HepG2 (cell line): ENCODE data around the gene STRA6. TPM values are rescaled to one million over a fixed set of nuclear protein-coding genes. Genes with fewer than 3 reads are reported as not detected.

Source experiments
- ATAC-seq: fragments of 200-7000 bp; cut with Tn5 transposase; 3 replicates; pipeline ENCODE4 v1.9.1; 2020; ENCODE audit warnings: mild to moderate bottlenecking, moderate library complexity
- BruUV-seq: library from RNA; stranded (reverse); fragments of 400-500 nt; replicated peaks from 2 replicates; lab custom pipeline; 2021; lab: Mats Ljungman, UMichigan
- CTCF ChIA-PET: fragments of 300-600 bp; formaldehyde crosslinking; extraction: SDS; loops from one replicate; lab custom pipeline; 2021; ENCODE audit warnings: low total read pairs, inconsistent platforms, low intra/inter-chr PET ratio; lab: Yijun Ruan, JAX
- POLR2A ChIA-PET: fragments of 350-600 bp; sonication (Branson Sonifier 250); formaldehyde crosslinking; loops from one replicate; lab custom pipeline; 2020; ENCODE audit warnings: antibody characterized with exemption, inconsistent platforms; lab: Yijun Ruan, JAX
- DNase-seq: peaks from one replicate; pipeline ENCODE4 v3.0.0-alpha.2; 2015; ENCODE audit warnings: low spot score
- FAIRE-seq: peaks from 3 replicates; lab custom pipeline; 2011; peaks lifted over from hg19 to GRCh38; lab: Jason Lieb, UNC
- H2AFZ ChIP-seq: one replicate; pipeline ENCODE4 v1.6.1; 2011; ENCODE audit warnings: low read length, inconsistent platforms
- H3K27ac ChIP-seq: fragments of 300-600 bp; 3 replicates; pipeline ENCODE4 v1.8.0; 2011; ENCODE audit warnings: mixed run types, mild to moderate bottlenecking, mixed read lengths, low read length, inconsistent platforms; ENCODE audit not compliant: insufficient read depth; ENCODE audit errors: extremely low read length
- H3K27me3 ChIP-seq, 2 experiments: fragments of 200-600 bp in 1 of 2; 2 replicates in 1 of 2; 3 replicates in 1 of 2; pipeline versions ENCODE4 v1.6.0 to v1.8.0; 2011; ENCODE audit warnings: low read length in 2 of 2, mild to moderate bottlenecking in 2 of 2, moderate library complexity in 2 of 2, inconsistent platforms in 1 of 2; ENCODE audit not compliant: insufficient read depth in 2 of 2, control insufficient read depth in 1 of 2
- H3K36me3 ChIP-seq, 2 experiments: fragments of 200-600 bp in 1 of 2; replicated peaks in 1 of 2; 2 replicates in 1 of 2; 3 replicates in 1 of 2; pipeline versions ENCODE4 v1.5.1 to v1.8.0; 2011; ENCODE audit warnings: low read length in 2 of 2, inconsistent platforms in 1 of 2; ENCODE audit not compliant: insufficient read depth in 2 of 2, control insufficient read depth in 1 of 2
- H3K4me1 ChIP-seq: 2 replicates; pipeline ENCODE4 v1.5.1; 2012; ENCODE audit warnings: low read length, inconsistent platforms; ENCODE audit not compliant: insufficient read depth
- H3K4me2 ChIP-seq: 2 replicates; pipeline ENCODE4 v1.6.0; 2011; ENCODE audit warnings: low read depth, low read length, inconsistent platforms
- H3K4me3 ChIP-seq, 3 experiments: fragments of 200-600 bp in 1 of 3; sonication (generic), shearing (Covaris generic) in 1 of 3; replicated peaks in 1 of 3; 2 replicates each; pipeline ENCODE4 v1.5.1; 2011 to 2016; ENCODE audit warnings: low read length in 3 of 3, inconsistent platforms in 2 of 3, low read depth in 2 of 3, mild to moderate bottlenecking in 2 of 3, control low read depth in 1 of 3, mixed read lengths in 1 of 3; ENCODE audit not compliant: insufficient read depth in 1 of 3
- H3K79me2 ChIP-seq: one replicate; pipeline ENCODE4 v1.6.1; 2011; ENCODE audit warnings: low read length, inconsistent platforms; ENCODE audit not compliant: insufficient read depth
- H3K9ac ChIP-seq: 2 replicates; pipeline ENCODE4 v1.6.0; 2011; ENCODE audit warnings: mild to moderate bottlenecking, low read depth, low read length, inconsistent platforms; ENCODE audit not compliant: insufficient read depth
- H3K9me3 ChIP-seq: 2 replicates; pipeline ENCODE4 v1.5.1; 2012; ENCODE audit warnings: mild to moderate bottlenecking, low read length
- H4K20me1 ChIP-seq: 2 replicates; pipeline ENCODE4 v1.6.0; 2011; ENCODE audit warnings: inconsistent platforms, mild to moderate bottlenecking, low read length, moderate library complexity; ENCODE audit not compliant: insufficient read depth
- BCL6 ChIP-seq: IDR thresholded peaks from 2 replicates; pipeline ENCODE4 v1.6.1; 2016; ENCODE audit warnings: missing genetic modification reagents, missing compliant biosample characterization
- DMAP1 ChIP-seq: IDR thresholded peaks from 2 replicates; pipeline ENCODE4 v1.6.1; 2016
- GZF1 ChIP-seq: sonication (generic); formaldehyde crosslinking; IDR thresholded peaks from 2 replicates; pipeline ENCODE4 v1.5.1; 2020; ENCODE audit warnings: mild to moderate bottlenecking, missing genetic modification reagents
- KLF12 ChIP-seq: sonication (generic); formaldehyde crosslinking; IDR thresholded peaks from 2 replicates; pipeline ENCODE4 v1.4.0; 2020; ENCODE audit warnings: missing genetic modification reagents, borderline replicate concordance
- SMAD3 ChIP-seq: sonication (generic); formaldehyde crosslinking; IDR thresholded peaks from 2 replicates; pipeline ENCODE4 v1.4.0; 2020; ENCODE audit warnings: missing genetic modification reagents
- ZMYM3 ChIP-seq: sonication (generic); formaldehyde crosslinking; IDR thresholded peaks from 2 replicates; pipeline ENCODE4 v1.5.1; 2020; ENCODE audit warnings: mild to moderate bottlenecking, missing genetic modification reagents
- ZSCAN31 ChIP-seq: sonication (generic); formaldehyde crosslinking; IDR thresholded peaks from 2 replicates; pipeline ENCODE4 v1.5.0; 2020; ENCODE audit warnings: low read depth, mild to moderate bottlenecking, missing genetic modification reagents
- WGBS: methylation state at CpG from one replicate; pipeline ENCODE4 v1.1.6; 2017; ENCODE audit warnings: low lambda C conversion rate; 5-methylcytosine and 5-hydroxymethylcytosine counted together
- in situ Hi-C: cut with HindIII; loops from 2 replicates; pipeline ENCODE4 v1.10.0; 2017; ENCODE audit warnings: low pct_unique_long_range_greater_than_20kb; ENCODE audit not compliant: extremely low pct_ligation_motif_present
- intact Hi-C: fragments of 100-400 bp; cut with micrococcal nuclease; formaldehyde crosslinking; loops from one replicate; pipeline ENCODE4 v1.10.0; 2022; ENCODE audit not compliant: unreplicated experiment
- polyA plus RNA-seq, 8 experiments: library from polyadenylated mRNA; depleted of rRNA in 3 of 8; stranded (reverse) in 7 of 8; unstranded in 1 of 8; fragments of >200 nt; fragmentation: Illumina TruSeq in 4 of 8; extraction: Trizol in 4 of 8; gene quantifications; 2 replicates each; pipeline versions ENCODE4 v1.2.1 to v1.2.3, GENCODE V29; 2011 to 2016; ENCODE audit warnings: low read depth in 4 of 8, missing spikeins in 1 of 8, mixed read lengths in 1 of 8; ENCODE audit not compliant: insufficient read depth in 1 of 8
- total RNA-seq, 5 experiments: library from RNA; depleted of rRNA; stranded (reverse); fragments of >200 nt; fragmentation: Illumina TruSeq; extraction: Trizol; gene quantifications; 2 replicates each; pipeline ENCODE4 v1.2.3, GENCODE V29; 2016; ENCODE audit warnings: low read depth in 1 of 5
- TF ChIP-seq, protein P1 (sequence below): IDR thresholded peaks from 2 replicates; pipeline ENCODE4 v1.6.1; 2016; ENCODE audit warnings: missing biosample characterization, missing genetic modification reagents, low read depth
- TF ChIP-seq, protein P2 (sequence below): sonication (generic); formaldehyde crosslinking; IDR thresholded peaks from 2 replicates; pipeline ENCODE4 v1.9.0; 2021; ENCODE audit warnings: missing genetic modification reagents, borderline replicate concordance
- TF ChIP-seq, protein P3 (sequence below): sonication (generic); formaldehyde crosslinking; IDR thresholded peaks from 2 replicates; pipeline ENCODE4 v1.5.1; 2020; ENCODE audit warnings: missing genetic modification reagents, mild to moderate bottlenecking, borderline replicate concordance

Gene STRA6
- total and polyA plus RNA-seq, 2 of the 13 experiments (the other 11 are each of a cell fraction or from before 2014, with no cell fraction given) = 1.6 to 2.1 TPM

DNA sequence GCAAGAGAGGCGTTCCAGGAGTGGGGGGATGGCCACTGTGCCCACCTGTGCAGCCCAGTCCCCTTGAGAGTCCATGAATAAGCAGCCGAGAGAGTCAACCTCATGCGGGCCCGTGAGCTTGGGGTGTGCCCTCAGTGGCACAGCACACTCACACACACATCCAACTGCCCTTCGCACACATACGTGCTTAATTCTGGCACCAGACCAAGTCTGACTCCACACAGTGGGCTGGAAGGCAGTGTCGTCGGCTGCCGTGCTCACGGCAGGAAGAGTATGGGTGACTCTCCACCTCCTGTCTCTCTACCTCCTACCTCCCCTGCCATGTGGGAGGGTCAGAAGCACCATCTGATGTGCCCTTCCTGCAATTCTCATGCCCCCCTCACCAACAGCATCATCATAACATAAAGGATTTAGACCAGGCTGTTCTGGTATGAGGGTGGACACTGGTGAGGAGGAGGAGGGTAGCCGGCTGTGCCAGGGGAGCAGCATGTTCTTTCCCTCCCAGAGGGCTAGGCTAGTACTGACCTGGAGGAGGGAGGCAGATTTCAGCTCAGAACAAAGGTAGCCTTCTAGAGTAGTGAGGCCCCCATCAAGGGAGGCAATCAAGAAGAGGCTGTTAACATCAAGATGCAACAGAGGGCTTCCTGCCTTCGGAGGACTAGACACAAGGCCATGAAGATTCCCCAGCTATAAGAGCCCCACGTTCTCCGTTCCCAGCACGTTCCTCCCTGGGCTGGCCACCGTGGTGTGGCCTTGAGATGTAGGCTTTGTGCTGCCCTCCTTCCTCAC is 5.3 kb upstream of the STRA6 start:
- no peak for FAIRE-seq
- no peak overlapping the region for H3K27ac ChIP-seq
- peaks cover 55% of the 10 kb centered on the region for H3K4me1 ChIP-seq
- BruUV-seq = no TSS peak
- ATAC-seq = no peak
- 8% methylated on average over 10 of the region's 16 CpGs for WGBS
- in situ Hi-C loops = no loop called here
- H4K20me1 ChIP-seq = 0 out of 2 replicates have a peak, but pooled peaks cover 5% of the 10 kb centered on the region
- H3K4me3 ChIP-seq = peak overlapping the region in 2 of 3 experiments; percentile 4 to 46; a peak in 3 of 6 replicates
- ChIA-PET CTCF (no interaction called here), POLR2A (no interaction called here)
- H3K79me2 ChIP-seq = no peaks in the 10 kb centered on the region
- DNase-seq = no peak
- no peak for TF ChIP-seq BCL6 (CRISPR knock-in tag)
- TF ChIP-seq ZMYM3 = 0 out of 2 replicates have a peak, but pooled peaks have one; percentile 19
- peaks cover 11 to 46% of the 10 kb centered on the region in 2 experiments for H3K27me3 ChIP-seq
- H3K9me3 ChIP-seq = no peaks in the 10 kb centered on the region
- no peak overlapping the region for H3K9ac ChIP-seq
- H3K4me2 ChIP-seq = peak overlapping the region; percentile 70
- no peaks in the 10 kb centered on the region for H3K36me3 ChIP-seq
- H2AFZ ChIP-seq = no peak overlapping the region
- intact Hi-C loops = no loop called here

DNA sequence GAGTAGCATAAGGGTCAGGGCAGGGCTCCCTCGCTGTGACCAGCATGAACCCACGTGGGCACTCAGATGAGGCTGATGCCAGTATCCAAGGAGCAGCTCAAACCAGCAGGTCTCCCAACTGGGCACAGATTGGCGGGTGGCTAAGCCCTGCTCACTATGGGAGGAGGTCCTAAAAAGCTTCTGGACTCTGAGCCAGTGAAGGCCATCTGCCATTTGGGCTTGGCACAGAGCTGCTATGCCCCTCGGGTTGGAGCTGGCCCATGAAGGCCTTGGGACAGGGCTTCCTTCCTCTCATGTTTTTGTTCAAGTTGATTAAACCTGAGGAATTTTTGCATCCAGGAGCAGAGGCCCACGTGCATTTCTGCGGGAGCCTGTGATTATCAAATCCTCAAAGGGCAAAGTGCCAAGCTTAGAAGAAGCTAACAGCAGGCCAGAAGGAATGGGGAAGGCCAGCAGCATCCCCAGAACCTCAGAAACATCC is 4.3 kb upstream of the STRA6 start:
- no peaks in the 10 kb centered on the region for H3K9me3 ChIP-seq
- H3K4me1 ChIP-seq = peaks cover 55% of the 10 kb centered on the region
- DNase-seq = no peak
- H3K4me3 ChIP-seq = no peak overlapping the region
- H3K9ac ChIP-seq = no peak overlapping the region
- H3K79me2 ChIP-seq = no peaks in the 10 kb centered on the region
- FAIRE-seq = no peak
- 0 out of 2 replicates have a peak, but pooled peaks cover 5% of the 10 kb centered on the region for H4K20me1 ChIP-seq
- H3K4me2 ChIP-seq = no peak overlapping the region
- no peak overlapping the region for H2AFZ ChIP-seq
- H3K27me3 ChIP-seq = peaks cover 10 to 40% of the 10 kb centered on the region in 2 experiments
- H3K27ac ChIP-seq = no peak overlapping the region
- CTCF ChIA-PET = no interaction called here
- intact Hi-C loops (no loop called here), in situ Hi-C loops (no loop called here)
- no peak for ATAC-seq
- POLR2A ChIA-PET = no interaction called here
- no peaks in the 10 kb centered on the region for H3K36me3 ChIP-seq
- WGBS = 16% methylated on average over 4 of the region's 6 CpGs
- no TSS peak for BruUV-seq
- TF ChIP-seq, protein P1, sequence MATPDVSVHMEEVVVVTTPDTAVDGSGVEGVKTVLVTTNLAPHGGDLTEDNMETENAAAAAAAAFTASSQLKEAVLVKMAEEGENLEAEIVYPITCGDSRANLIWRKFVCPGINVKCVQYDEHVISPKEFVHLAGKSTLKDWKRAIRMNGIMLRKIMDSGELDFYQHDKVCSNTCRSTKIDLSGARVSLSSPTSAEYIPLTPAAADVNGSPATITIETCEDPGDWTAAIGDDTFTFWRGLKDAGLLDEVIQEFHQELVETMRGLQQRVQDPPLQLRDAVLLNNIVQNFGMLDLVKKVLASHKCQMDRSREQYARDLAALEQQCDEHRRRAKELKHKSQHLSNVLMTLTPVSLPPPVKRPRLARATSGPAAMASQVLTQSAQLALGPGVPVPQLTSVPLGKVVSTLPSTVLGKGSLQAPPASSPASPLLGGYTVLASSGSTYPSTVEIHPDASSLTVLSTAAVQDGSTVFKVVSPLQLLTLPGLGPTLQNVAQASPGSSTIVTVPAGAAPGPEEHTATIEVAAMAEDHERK (CRISPR knock-in tag) = no peak
- TF ChIP-seq, protein P2, sequence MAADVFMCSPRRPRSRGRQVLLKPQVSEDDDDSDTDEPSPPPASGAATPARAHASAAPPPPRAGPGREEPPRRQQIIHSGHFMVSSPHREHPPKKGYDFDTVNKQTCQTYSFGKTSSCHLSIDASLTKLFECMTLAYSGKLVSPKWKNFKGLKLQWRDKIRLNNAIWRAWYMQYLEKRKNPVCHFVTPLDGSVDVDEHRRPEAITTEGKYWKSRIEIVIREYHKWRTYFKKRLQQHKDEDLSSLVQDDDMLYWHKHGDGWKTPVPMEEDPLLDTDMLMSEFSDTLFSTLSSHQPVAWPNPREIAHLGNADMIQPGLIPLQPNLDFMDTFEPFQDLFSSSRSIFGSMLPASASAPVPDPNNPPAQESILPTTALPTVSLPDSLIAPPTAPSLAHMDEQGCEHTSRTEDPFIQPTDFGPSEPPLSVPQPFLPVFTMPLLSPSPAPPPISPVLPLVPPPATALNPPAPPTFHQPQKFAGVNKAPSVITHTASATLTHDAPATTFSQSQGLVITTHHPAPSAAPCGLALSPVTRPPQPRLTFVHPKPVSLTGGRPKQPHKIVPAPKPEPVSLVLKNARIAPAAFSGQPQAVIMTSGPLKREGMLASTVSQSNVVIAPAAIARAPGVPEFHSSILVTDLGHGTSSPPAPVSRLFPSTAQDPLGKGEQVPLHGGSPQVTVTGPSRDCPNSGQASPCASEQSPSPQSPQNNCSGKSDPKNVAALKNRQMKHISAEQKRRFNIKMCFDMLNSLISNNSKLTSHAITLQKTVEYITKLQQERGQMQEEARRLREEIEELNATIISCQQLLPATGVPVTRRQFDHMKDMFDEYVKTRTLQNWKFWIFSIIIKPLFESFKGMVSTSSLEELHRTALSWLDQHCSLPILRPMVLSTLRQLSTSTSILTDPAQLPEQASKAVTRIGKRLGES (CRISPR knock-in tag) = no peak
- TF ChIP-seq GZF1 (CRISPR knock-in tag) = no peak
- TF ChIP-seq ZSCAN31 = no peak
- TF ChIP-seq DMAP1 (CRISPR knock-in tag) = no peak
- TF ChIP-seq SMAD3 (CRISPR knock-in tag) = no peak
- TF ChIP-seq KLF12 = no peak
- TF ChIP-seq, protein P3, sequence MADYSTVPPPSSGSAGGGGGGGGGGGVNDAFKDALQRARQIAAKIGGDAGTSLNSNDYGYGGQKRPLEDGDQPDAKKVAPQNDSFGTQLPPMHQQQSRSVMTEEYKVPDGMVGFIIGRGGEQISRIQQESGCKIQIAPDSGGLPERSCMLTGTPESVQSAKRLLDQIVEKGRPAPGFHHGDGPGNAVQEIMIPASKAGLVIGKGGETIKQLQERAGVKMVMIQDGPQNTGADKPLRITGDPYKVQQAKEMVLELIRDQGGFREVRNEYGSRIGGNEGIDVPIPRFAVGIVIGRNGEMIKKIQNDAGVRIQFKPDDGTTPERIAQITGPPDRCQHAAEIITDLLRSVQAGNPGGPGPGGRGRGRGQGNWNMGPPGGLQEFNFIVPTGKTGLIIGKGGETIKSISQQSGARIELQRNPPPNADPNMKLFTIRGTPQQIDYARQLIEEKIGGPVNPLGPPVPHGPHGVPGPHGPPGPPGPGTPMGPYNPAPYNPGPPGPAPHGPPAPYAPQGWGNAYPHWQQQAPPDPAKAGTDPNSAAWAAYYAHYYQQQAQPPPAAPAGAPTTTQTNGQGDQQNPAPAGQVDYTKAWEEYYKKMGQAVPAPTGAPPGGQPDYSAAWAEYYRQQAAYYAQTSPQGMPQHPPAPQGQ (CRISPR knock-in tag) = no peak
